ENCODE results near the gene LHFPL2.

LHFPL2 gene

GRCh38 chr5:78647838-78648358, 674 bp downstream of the LHFPL2 start:
- ChIA-PET POLR2A (interaction anchor here (0.8 to 1.9 kb wide), 4 partner anchors 11 to 115 kb away, joined by 3 to 8 read pairs (median 4); no protein-coding TSS in a partner anchor), CTCF (interaction anchor here (0.6 kb wide), 1 partner anchor 269 kb away, joined by 4 read pairs; no protein-coding TSS in a partner anchor)
- peak; percentile 54 for DNase-seq (ENCODE audit: extremely low spot score)
- TF ChIP-seq ZNF384 (IDR thresholded peaks at IDR 0.05) (no peak), SP1 (IDR thresholded peaks at IDR 0.05) (no peak)

- ChIA-PET POLR2A (interaction anchor here (1.0 to 1.9 kb wide), 3 partner anchors 10 to 19 kb away, joined by 3 to 8 read pairs (median 4); no protein-coding TSS in a partner anchor), CTCF (interaction anchor here (0.6 kb wide), 1 partner anchor 269 kb away, joined by 4 read pairs; no protein-coding TSS in a partner anchor)
- TF ChIP-seq TARDBP (IDR thresholded peaks at IDR 0.05) (no peak), SUZ12 (IDR thresholded peaks at IDR 0.05) (no peak), HDGF (IDR thresholded peaks at IDR 0.05; ENCODE audit: borderline replicate concordance) (no peak), SP1 (IDR thresholded peaks at IDR 0.05) (no peak), FOXM1 (IDR thresholded peaks at IDR 0.05; ENCODE audit: borderline replicate concordance) (no peak), L3MBTL2 (conservative IDR thresholded peaks at IDR 0.05) (peak; percentile 51)
- DNase-seq (ENCODE audit: extremely low spot score), result no peak
Measured at GRCh38 chr5:78647351-78647818, 1.2 kb downstream of the LHFPL2 start.

GRCh38 chr5:78644741-78645300, 3.8 kb downstream of the LHFPL2 start:
- ChIA-PET CTCF (interaction anchor here (0.6 kb wide), 2 partner anchors 14 to 42 kb away, joined by 4 read pairs; no protein-coding TSS in a partner anchor), POLR2A (interaction anchor here (1.0 kb wide), 1 partner anchor 15 kb away, joined by 3 read pairs; no protein-coding TSS in a partner anchor)
- TF ChIP-seq SUZ12 (IDR thresholded peaks at IDR 0.05), result no peak
- no peak for TF ChIP-seq HDGF (IDR thresholded peaks at IDR 0.05; ENCODE audit: borderline replicate concordance)
- no peak for DNase-seq (ENCODE audit: extremely low spot score)

GRCh38 chr5:78644129-78644528, 4.4 kb downstream of the LHFPL2 start:
- POLR2A ChIA-PET, result interaction anchor here (1.0 kb wide), 1 partner anchor 14 kb away, joined by 3 read pairs; no protein-coding TSS in a partner anchor
- TF ChIP-seq TARDBP (IDR thresholded peaks at IDR 0.05), result no peak
- TF ChIP-seq HDGF (IDR thresholded peaks at IDR 0.05; ENCODE audit: borderline replicate concordance), result no peak
- no peak for TF ChIP-seq FOXM1 (IDR thresholded peaks at IDR 0.05; ENCODE audit: borderline replicate concordance)
- no peak for TF ChIP-seq PKNOX1 (IDR thresholded peaks at IDR 0.05)
- no peak for TF ChIP-seq BHLHE40 (IDR thresholded peaks at IDR 0.05; ENCODE audit: borderline replicate concordance)
- no peak for TF ChIP-seq CTBP1 (IDR thresholded peaks at IDR 0.05; ENCODE audit: borderline replicate concordance)
- CTCF ChIA-PET, result interaction anchor here (0.6 kb wide), 1 partner anchor 14 kb away, joined by 4 read pairs; no protein-coding TSS in a partner anchor
- DNase-seq (ENCODE audit: extremely low spot score), result no peak

- TF ChIP-seq ELF4 (IDR thresholded peaks at IDR 0.05) (no peak), L3MBTL2 (conservative IDR thresholded peaks at IDR 0.05) (no peak), SUZ12 (IDR thresholded peaks at IDR 0.05) (no peak), SP1 (IDR thresholded peaks at IDR 0.05) (no peak), FOXM1 (IDR thresholded peaks at IDR 0.05; ENCODE audit: borderline replicate concordance) (no peak), NFRKB (IDR thresholded peaks at IDR 0.05) (no peak), PKNOX1 (IDR thresholded peaks at IDR 0.05) (no peak), ZNF384 (IDR thresholded peaks at IDR 0.05) (no peak), ARNT (IDR thresholded peaks at IDR 0.05) (no peak), FOXK2 (IDR thresholded peaks at IDR 0.05) (no peak)
- ChIA-PET CTCF (interaction anchor here (1.1 kb wide), 1 partner anchor 175 kb away, joined by 3 read pairs; no protein-coding TSS in a partner anchor), POLR2A (no interaction called here)
- no peak for DNase-seq (ENCODE audit: extremely low spot score)
Measured at GRCh38 chr5:78642701-78643100, 5.9 kb downstream of the LHFPL2 start.

- POLR2A ChIA-PET, result no interaction called here
- TF ChIP-seq PKNOX1 (IDR thresholded peaks at IDR 0.05), result no peak
- no peak for DNase-seq (ENCODE audit: extremely low spot score)
- CTCF ChIA-PET, result no interaction called here
Measured at GRCh38 chr5:78640662-78641474, 7.7 kb downstream of the LHFPL2 start.

GRCh38 chr5:78639791-78640190, 8.8 kb downstream of the LHFPL2 start:
- no peak for DNase-seq (ENCODE audit: extremely low spot score)
- ChIA-PET POLR2A (no interaction called here), CTCF (no interaction called here)
- TF ChIP-seq PKNOX1 (IDR thresholded peaks at IDR 0.05), result no peak
- TF ChIP-seq SUZ12 (IDR thresholded peaks at IDR 0.05), result no peak
- TF ChIP-seq ZNF384 (IDR thresholded peaks at IDR 0.05), result no peak
- no peak for TF ChIP-seq SP1 (IDR thresholded peaks at IDR 0.05)
- no peak for TF ChIP-seq HDGF (IDR thresholded peaks at IDR 0.05; ENCODE audit: borderline replicate concordance)
